Aorta (tissue), 5 donors: ENCODE data around the gene SEPHS1. TPM values are rescaled to one million over a fixed set of nuclear protein-coding genes. Genes with fewer than 3 reads are reported as not detected.

Experiments used
- ATAC-seq: fragments of 200-7000 bp; cut with Tn5 transposase; one replicate; pipeline ENCODE4 v1.9.1; 2022; ENCODE audit warnings: moderate library complexity; ENCODE audit not compliant: low FRiP score
- DNase-seq, 2 donors: peaks; one replicate each; pipeline ENCODE4 v3.0.0-alpha.2; 2020
- H3K27ac ChIP-seq, 2 donors: one replicate each; pipeline ENCODE4 v1.5.1; 2013; ENCODE audit warnings: low read length in 2 of 2, mild to moderate bottlenecking in 2 of 2, moderate library complexity in 2 of 2, control low read depth in 1 of 2, inconsistent platforms in 1 of 2, low read depth in 1 of 2
- H3K27me3 ChIP-seq, 2 donors: one replicate each; pipeline ENCODE4 v1.6.1; 2013; ENCODE audit warnings: control low read depth in 1 of 2, low read length in 1 of 2, mild to moderate bottlenecking in 1 of 2, moderate library complexity in 1 of 2; ENCODE audit not compliant: insufficient read depth in 2 of 2, control insufficient read depth in 1 of 2
- H3K36me3 ChIP-seq, 2 donors: one replicate each; pipeline ENCODE4 v1.6.1; 2013; ENCODE audit warnings: control low read depth in 1 of 2, low read length in 1 of 2, mild to moderate bottlenecking in 1 of 2; ENCODE audit not compliant: insufficient read depth in 2 of 2, control insufficient read depth in 1 of 2
- H3K4me1 ChIP-seq, 2 donors: one replicate each; pipeline ENCODE4 v1.6.1; 2013; ENCODE audit warnings: low read length in 2 of 2, control low read depth in 1 of 2, mild to moderate bottlenecking in 1 of 2, moderate library complexity in 1 of 2; ENCODE audit not compliant: insufficient read depth in 2 of 2, control insufficient read depth in 1 of 2
- H3K4me3 ChIP-seq, 2 donors: one replicate each; pipeline ENCODE4 v1.5.1; 2013; ENCODE audit warnings: low read length in 2 of 2, control low read depth in 1 of 2, mild to moderate bottlenecking in 1 of 2
- H3K9me3 ChIP-seq: one replicate; pipeline ENCODE4 v1.6.1; 2013; ENCODE audit warnings: mild to moderate bottlenecking, low read length; ENCODE audit not compliant: control insufficient read depth
- WGBS, 2 donors: extraction: QIAGEN DNeasy Blood & Tissue Kit; methylation state at CpG; one replicate each; pipeline ENCODE4 v1.1.7; 2013; 5-methylcytosine and 5-hydroxymethylcytosine counted together
- intact Hi-C, 2 donors: fragments of 100-400 bp; cut with DNase I; formaldehyde crosslinking; loops; one replicate each; pipeline versions ENCODE4 v1.14.2 to v1.15.0; 2022
- long read RNA-seq, 2 donors: library from polyadenylated mRNA; unstranded; transcript quantifications; one replicate each; pipeline ENCODE4 v2.0.0, GENCODE V29; 2020 to 2021
- polyA plus RNA-seq, 2 donors: library from polyadenylated mRNA; stranded (reverse); fragments of 200-250 nt; gene quantifications; one replicate each; pipeline ENCODE4 v1.2.3, GENCODE V29; 2013
- total RNA-seq, 2 donors: library from RNA; stranded (reverse); fragmentation: NEBNext Ultra II Directional; extraction: Animal tissue kit (Norgen Biotek cat#: 25700); gene quantifications; one replicate each; pipeline ENCODE4 v1.2.1, GENCODE V29; 2021
- donor health status: healthy with polysubstance abuse.
- donor health status: Bipolar disorder and iron deficiency.
- donor health status: DM: no; HTN: no; CAD: no.
- donor health status: DM: no; HTN: no; CAD: no.
- donor health status: DM: yes; HTN: yes; CAD: no.

The SEPHS1 gene
- total RNA-seq: 10 to 100 TPM; 37.8 to 38.1 TPM
- polyA plus RNA-seq: 10 to 100 TPM; 30.0 to 31.6 TPM
- long read RNA-seq, donor 1, transcript SEPHS1-201 (9 exons, 3,273 nt): major isoform, 32 of 51 reads
- long read RNA-seq, donor 1, partial matches to known transcripts: 5 of 51 reads
- long read RNA-seq, donor 1, other reads (novel, unspliced or antisense): 13 of 51 reads
- long read RNA-seq, donor 2, transcript SEPHS1-201 (9 exons, 3,273 nt): major isoform, 11 of 50 reads
- long read RNA-seq, donor 2, partial matches to known transcripts: 6 of 50 reads
- long read RNA-seq, donor 2, other reads (novel, unspliced or antisense): 33 of 50 reads

- ATAC-seq: peak; percentile 83
- Histone ChIP-seq H3K4me3 (peak within 1 kb of the TSS; percentile 98), H3K27me3 (no peaks in the 10 kb centered on the region), H3K27ac (peak within 1 kb of the TSS; percentile 92 to 99), H3K36me3 (no peaks in the 10 kb centered on the region), H3K9me3 (no peaks in the 10 kb centered on the region), H3K4me1 (peaks cover 0 to 1% of the 10 kb centered on the region in 2 donors)
- 0% methylated on average over 62 to 65 of the region's 65 CpGs for WGBS, 2 donors
- peak; percentile 81 to 90 for DNase-seq
- intact Hi-C loops: no loop called here
Measured at GRCh38 chr10:13348216-13349017, at the start of gene SEPHS1. Gene SEPHS1, minus strand, starts transcription at chr10:13348293. Its CDS starts 3,343 bp downstream, at chr10:13344950.

- Histone ChIP-seq H3K27me3 (no peaks in the 10 kb centered on the region), H3K4me3 (no peak overlapping the region), H3K9me3 (peaks cover 4% of the 10 kb centered on the region), H3K27ac (no peak overlapping the region), H3K4me1 (no peaks in the 10 kb centered on the region), H3K36me3 (no peaks in the 10 kb centered on the region)
- DNase-seq (no peak), ATAC-seq (no peak)
- intact Hi-C loops: no loop called here
- 94 to 96% methylated on average over 3 of the region's 3 CpGs for WGBS, 2 donors
Measured at GRCh38 chr10:13397052-13397451, 49.0 kb upstream of the SEPHS1 start.

GRCh38 chr10:13396369-13396768 is 48.3 kb upstream of the SEPHS1 start:
- H3K4me1 ChIP-seq: no peaks in the 10 kb centered on the region
- peaks cover 4% of the 10 kb centered on the region for H3K9me3 ChIP-seq
- intact Hi-C loops: no loop called here
- ATAC-seq (no peak), DNase-seq (no peak)
- no peaks in the 10 kb centered on the region for H3K36me3 ChIP-seq
- no peak overlapping the region for H3K4me3 ChIP-seq
- H3K27ac ChIP-seq: no peak overlapping the region
- no peaks in the 10 kb centered on the region for H3K27me3 ChIP-seq

- Histone ChIP-seq H3K9me3 (peaks cover 4% of the 10 kb centered on the region), H3K36me3 (no peaks in the 10 kb centered on the region), H3K4me1 (no peaks in the 10 kb centered on the region), H3K4me3 (no peak overlapping the region), H3K27me3 (no peaks in the 10 kb centered on the region), H3K27ac (no peak overlapping the region)
- intact Hi-C loops: no loop called here
- DNase-seq: no peak
- ATAC-seq: no peak
- 81 to 90% methylated on average over 3 of the region's 3 CpGs for WGBS, 2 donors
Measured at GRCh38 chr10:13395540-13395939, 47.4 kb upstream of the SEPHS1 start.

GRCh38 chr10:13393640-13394039 is 45.5 kb upstream of the SEPHS1 start:
- Histone ChIP-seq H3K27me3 (no peaks in the 10 kb centered on the region), H3K4me3 (no peak overlapping the region), H3K4me1 (no peaks in the 10 kb centered on the region), H3K27ac (no peak overlapping the region), H3K36me3 (no peaks in the 10 kb centered on the region), H3K9me3 (peaks cover 2% of the 10 kb centered on the region)
- no peak for DNase-seq
- 52 to 56% methylated on average over 4 of the region's 4 CpGs for WGBS, 2 donors
- no peak for ATAC-seq
- intact Hi-C loops: no loop called here

GRCh38 chr10:13392701-13393100 is 44.6 kb upstream of the SEPHS1 start:
- peaks cover 2% of the 10 kb centered on the region for H3K9me3 ChIP-seq
- ATAC-seq (no peak), DNase-seq (no peak)
- H3K27me3 ChIP-seq: no peaks in the 10 kb centered on the region
- intact Hi-C loops: no loop called here
- 88 to 90% methylated on average over 5 of the region's 5 CpGs for WGBS, 2 donors
- H3K27ac ChIP-seq: no peak overlapping the region
- H3K4me1 ChIP-seq: no peaks in the 10 kb centered on the region
- H3K4me3 ChIP-seq: no peak overlapping the region
- no peaks in the 10 kb centered on the region for H3K36me3 ChIP-seq

GRCh38 chr10:13390604-13391522 is 42.8 kb upstream of the SEPHS1 start:
- ATAC-seq (no peak), DNase-seq (peak in 1 of 2 donors; percentile 58)
- no peak overlapping the region for H3K27ac ChIP-seq
- no peaks in the 10 kb centered on the region for H3K36me3 ChIP-seq
- no peaks in the 10 kb centered on the region for H3K9me3 ChIP-seq
- WGBS, 2 donors: 53 to 55% methylated on average over 20 of the region's 20 CpGs
- H3K27me3 ChIP-seq: no peaks in the 10 kb centered on the region
- intact Hi-C loops: no loop called here
- no peaks in the 10 kb centered on the region for H3K4me1 ChIP-seq
- no peak overlapping the region for H3K4me3 ChIP-seq

GRCh38 chr10:13388478-13389230 is 40.6 kb upstream of the SEPHS1 start:
- intact Hi-C loops: no loop called here
- H3K27me3 ChIP-seq: no peaks in the 10 kb centered on the region
- no peaks in the 10 kb centered on the region for H3K36me3 ChIP-seq
- no peaks in the 10 kb centered on the region for H3K4me1 ChIP-seq
- WGBS, 2 donors: 73 to 78% methylated on average over 3 of the region's 3 CpGs
- DNase-seq (no peak), ATAC-seq (no peak)
- no peak overlapping the region for H3K4me3 ChIP-seq
- no peak overlapping the region for H3K27ac ChIP-seq
- no peaks in the 10 kb centered on the region for H3K9me3 ChIP-seq
